ENCODE data around the gene SMAD9. TPM values are rescaled to one million over a fixed set of nuclear protein-coding genes. Genes with fewer than 3 reads are reported as not detected.

SMAD9 gene
- total and polyA plus RNA-seq, 2 of the 13 experiments (the other 11 are each of a cell fraction or from before 2014, with no cell fraction given) = 4.2 to 7.7 TPM

GRCh38 chr13:36882829-36883390 is 37.1 kb downstream of the SMAD9 start (continued):
- TF ChIP-seq, protein P1, sequence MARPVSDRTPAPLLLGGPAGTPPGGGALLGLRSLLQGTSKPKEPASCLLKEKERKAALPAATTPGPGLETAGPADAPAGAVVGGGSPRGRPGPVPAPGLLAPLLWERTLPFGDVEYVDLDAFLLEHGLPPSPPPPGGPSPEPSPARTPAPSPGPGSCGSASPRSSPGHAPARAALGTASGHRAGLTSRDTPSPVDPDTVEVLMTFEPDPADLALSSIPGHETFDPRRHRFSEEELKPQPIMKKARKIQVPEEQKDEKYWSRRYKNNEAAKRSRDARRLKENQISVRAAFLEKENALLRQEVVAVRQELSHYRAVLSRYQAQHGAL (CRISPR knock-in tag; IDR thresholded peaks at IDR 0.05; ENCODE audit: not compliant biosample characterization) = no peak
- no peak for TF ChIP-seq ZNF563 (CRISPR knock-in tag; IDR thresholded peaks at IDR 0.05)
- TF ChIP-seq POLR2G (IDR thresholded peaks at IDR 0.05; ENCODE audit: low read depth, low read length) = no peak
- no peak for TF ChIP-seq DNMT1 (CRISPR knock-in tag; IDR thresholded peaks at IDR 0.05)
- no peak for TF ChIP-seq NCOA5 (CRISPR knock-in tag; IDR thresholded peaks at IDR 0.05)
- TF ChIP-seq, protein P2, sequence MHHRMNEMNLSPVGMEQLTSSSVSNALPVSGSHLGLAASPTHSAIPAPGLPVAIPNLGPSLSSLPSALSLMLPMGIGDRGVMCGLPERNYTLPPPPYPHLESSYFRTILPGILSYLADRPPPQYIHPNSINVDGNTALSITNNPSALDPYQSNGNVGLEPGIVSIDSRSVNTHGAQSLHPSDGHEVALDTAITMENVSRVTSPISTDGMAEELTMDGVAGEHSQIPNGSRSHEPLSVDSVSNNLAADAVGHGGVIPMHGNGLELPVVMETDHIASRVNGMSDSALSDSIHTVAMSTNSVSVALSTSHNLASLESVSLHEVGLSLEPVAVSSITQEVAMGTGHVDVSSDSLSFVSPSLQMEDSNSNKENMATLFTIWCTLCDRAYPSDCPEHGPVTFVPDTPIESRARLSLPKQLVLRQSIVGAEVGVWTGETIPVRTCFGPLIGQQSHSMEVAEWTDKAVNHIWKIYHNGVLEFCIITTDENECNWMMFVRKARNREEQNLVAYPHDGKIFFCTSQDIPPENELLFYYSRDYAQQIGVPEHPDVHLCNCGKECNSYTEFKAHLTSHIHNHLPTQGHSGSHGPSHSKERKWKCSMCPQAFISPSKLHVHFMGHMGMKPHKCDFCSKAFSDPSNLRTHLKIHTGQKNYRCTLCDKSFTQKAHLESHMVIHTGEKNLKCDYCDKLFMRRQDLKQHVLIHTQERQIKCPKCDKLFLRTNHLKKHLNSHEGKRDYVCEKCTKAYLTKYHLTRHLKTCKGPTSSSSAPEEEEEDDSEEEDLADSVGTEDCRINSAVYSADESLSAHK (CRISPR knock-in tag; IDR thresholded peaks at IDR 0.05; ENCODE audit: borderline replicate concordance) = no peak
- no peak for TF ChIP-seq ZNF383 (CRISPR knock-in tag; IDR thresholded peaks at IDR 0.05; ENCODE audit: borderline replicate concordance)
- TF ChIP-seq SNAPC5 (CRISPR knock-in tag; IDR thresholded peaks at IDR 0.05; ENCODE audit: borderline replicate concordance) = no peak
- TF ChIP-seq ZMYM4 (CRISPR knock-in tag; IDR thresholded peaks at IDR 0.05) = peak; percentile 57; the same call in 1 of the 2 replicates
- peak; percentile 92 for TF ChIP-seq ISL2 (CRISPR knock-in tag; IDR thresholded peaks at IDR 0.05)
- TF ChIP-seq ZNF296 (CRISPR knock-in tag; conservative IDR thresholded peaks at IDR 0.05) = no peak
- TF ChIP-seq, protein P3, sequence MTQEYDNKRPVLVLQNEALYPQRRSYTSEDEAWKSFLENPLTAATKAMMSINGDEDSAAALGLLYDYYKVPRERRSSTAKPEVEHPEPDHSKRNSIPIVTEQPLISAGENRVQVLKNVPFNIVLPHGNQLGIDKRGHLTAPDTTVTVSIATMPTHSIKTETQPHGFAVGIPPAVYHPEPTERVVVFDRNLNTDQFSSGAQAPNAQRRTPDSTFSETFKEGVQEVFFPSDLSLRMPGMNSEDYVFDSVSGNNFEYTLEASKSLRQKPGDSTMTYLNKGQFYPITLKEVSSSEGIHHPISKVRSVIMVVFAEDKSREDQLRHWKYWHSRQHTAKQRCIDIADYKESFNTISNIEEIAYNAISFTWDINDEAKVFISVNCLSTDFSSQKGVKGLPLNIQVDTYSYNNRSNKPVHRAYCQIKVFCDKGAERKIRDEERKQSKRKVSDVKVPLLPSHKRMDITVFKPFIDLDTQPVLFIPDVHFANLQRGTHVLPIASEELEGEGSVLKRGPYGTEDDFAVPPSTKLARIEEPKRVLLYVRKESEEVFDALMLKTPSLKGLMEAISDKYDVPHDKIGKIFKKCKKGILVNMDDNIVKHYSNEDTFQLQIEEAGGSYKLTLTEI (CRISPR knock-in tag; conservative IDR thresholded peaks at IDR 0.05) = no peak
- TF ChIP-seq ZFYVE20 (CRISPR knock-in tag; IDR thresholded peaks at IDR 0.05; ENCODE audit: borderline replicate concordance, low read depth) = no peak
- TF ChIP-seq, protein P4, sequence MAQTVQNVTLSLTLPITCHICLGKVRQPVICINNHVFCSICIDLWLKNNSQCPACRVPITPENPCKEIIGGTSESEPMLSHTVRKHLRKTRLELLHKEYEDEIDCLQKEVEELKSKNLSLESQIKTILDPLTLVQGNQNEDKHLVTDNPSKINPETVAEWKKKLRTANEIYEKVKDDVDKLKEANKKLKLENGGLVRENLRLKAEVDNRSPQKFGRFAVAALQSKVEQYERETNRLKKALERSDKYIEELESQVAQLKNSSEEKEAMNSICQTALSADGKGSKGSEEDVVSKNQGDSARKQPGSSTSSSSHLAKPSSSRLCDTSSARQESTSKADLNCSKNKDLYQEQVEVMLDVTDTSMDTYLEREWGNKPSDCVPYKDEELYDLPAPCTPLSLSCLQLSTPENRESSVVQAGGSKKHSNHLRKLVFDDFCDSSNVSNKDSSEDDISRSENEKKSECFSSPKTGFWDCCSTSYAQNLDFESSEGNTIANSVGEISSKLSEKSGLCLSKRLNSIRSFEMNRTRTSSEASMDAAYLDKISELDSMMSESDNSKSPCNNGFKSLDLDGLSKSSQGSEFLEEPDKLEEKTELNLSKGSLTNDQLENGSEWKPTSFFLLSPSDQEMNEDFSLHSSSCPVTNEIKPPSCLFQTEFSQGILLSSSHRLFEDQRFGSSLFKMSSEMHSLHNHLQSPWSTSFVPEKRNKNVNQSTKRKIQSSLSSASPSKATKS (CRISPR knock-in tag; IDR thresholded peaks at IDR 0.05) = no peak
- no peak for TF ChIP-seq ZNF850 (CRISPR knock-in tag; conservative IDR thresholded peaks at IDR 0.05)
- TF ChIP-seq TOPORS (CRISPR knock-in tag; IDR thresholded peaks at IDR 0.05) = no peak
- no peak for TF ChIP-seq ZNF737 (CRISPR knock-in tag; IDR thresholded peaks at IDR 0.05; ENCODE audit: borderline replicate concordance)
- TF ChIP-seq FIP1L1 (IDR thresholded peaks at IDR 0.05; ENCODE audit: borderline replicate concordance, insufficient read depth, low read depth, low read length) = no peak
- no peak for TF ChIP-seq XBP1 (CRISPR knock-in tag; IDR thresholded peaks at IDR 0.05)
- TF ChIP-seq ZNF883 (CRISPR knock-in tag; IDR thresholded peaks at IDR 0.05; ENCODE audit: not compliant biosample characterization) = no peak
- TF ChIP-seq ZNF432 (CRISPR knock-in tag; IDR thresholded peaks at IDR 0.05; ENCODE audit: borderline replicate concordance) = no peak

All from HepG2 (cell line).